Measurements from ENCODE around the gene PHAX. TPM values are rescaled to one million over a fixed set of nuclear protein-coding genes. Genes with fewer than 3 reads are reported as not detected.
"Not testable (repeated sequence)": the region's sequence is repeated elsewhere in the genome, so short reads cannot be mapped to it uniquely, and the experiment has no call there.

Gene PHAX
- total and polyA plus RNA-seq, 2 experiments from 2014 or later: 57.0 to 65.0 TPM

DNA sequence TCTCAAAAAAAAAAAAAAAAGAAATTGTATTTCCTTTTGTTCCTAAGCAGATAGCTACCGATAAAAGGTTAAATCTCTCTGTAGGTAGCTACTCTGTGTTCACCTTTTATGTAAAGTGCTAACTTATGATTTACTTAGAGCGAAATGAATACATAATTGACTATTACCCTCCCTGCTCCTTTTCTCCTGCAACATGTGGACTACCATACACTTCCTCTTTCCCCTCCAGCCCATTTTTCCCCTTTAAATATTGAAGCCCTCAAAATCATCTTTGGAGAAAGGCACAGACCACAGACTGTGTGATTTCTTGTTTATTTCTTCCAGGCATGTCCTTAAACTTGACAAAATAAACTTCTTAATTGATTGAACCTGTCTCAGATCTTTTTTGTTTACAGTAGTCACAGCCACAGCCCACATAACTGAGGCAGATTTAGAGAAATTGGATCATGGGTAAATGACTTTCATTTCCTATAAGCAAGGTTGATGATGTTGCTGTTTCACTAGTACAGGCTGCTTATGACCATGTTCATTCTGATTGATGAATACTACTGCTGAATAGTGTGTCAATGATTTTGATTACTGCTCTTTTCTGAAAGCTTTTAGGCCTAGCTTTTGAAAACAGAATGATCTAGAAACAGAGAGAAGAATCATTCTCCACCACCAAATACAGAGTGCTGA, 59.2 kb downstream of the PHAX start:
- H2AFZ ChIP-seq: no peak overlapping the region
- H3K79me2 ChIP-seq: no peaks in the 10 kb centered on the region
- no peak overlapping the region for H3K4me2 ChIP-seq
- DNase-seq (ENCODE audit: low spot score): no peak
- 96% methylated on average over 2 of the region's 2 CpGs for WGBS (ENCODE audit: low lambda C conversion rate, missing lambda C conversion rate)
- no peaks in the 10 kb centered on the region for H3K9me2 ChIP-seq (replicated peaks; ENCODE audit: insufficient read depth)
- TF ChIP-seq EZH2 (IDR thresholded peaks at IDR 0.05; ENCODE audit: borderline replicate concordance): no peak
- no peak for TF ChIP-seq EZH2phosphoT487 (IDR thresholded peaks at IDR 0.05; ENCODE audit: low read depth, severe bottlenecking, unreplicated experiment)
- no peak for TF ChIP-seq CTCF (IDR thresholded peaks at IDR 0.05; ENCODE audit: poor library complexity)
- no peaks in the 10 kb centered on the region for H3K27me3 ChIP-seq
- no peaks in the 10 kb centered on the region for H3K36me3 ChIP-seq (replicated peaks; ENCODE audit: insufficient read depth, low read depth)
- H3K4me3 ChIP-seq: no peak overlapping the region
- H3K4me1 ChIP-seq (ENCODE audit: insufficient read depth): no peaks in the 10 kb centered on the region
- H3K27ac ChIP-seq: no peak overlapping the region
- H4K20me1 ChIP-seq (ENCODE audit: insufficient read depth, poor library complexity, severe bottlenecking): no peaks in the 10 kb centered on the region
- H3K9me3 ChIP-seq (ENCODE audit: low read depth): no peaks in the 10 kb centered on the region

DNA sequence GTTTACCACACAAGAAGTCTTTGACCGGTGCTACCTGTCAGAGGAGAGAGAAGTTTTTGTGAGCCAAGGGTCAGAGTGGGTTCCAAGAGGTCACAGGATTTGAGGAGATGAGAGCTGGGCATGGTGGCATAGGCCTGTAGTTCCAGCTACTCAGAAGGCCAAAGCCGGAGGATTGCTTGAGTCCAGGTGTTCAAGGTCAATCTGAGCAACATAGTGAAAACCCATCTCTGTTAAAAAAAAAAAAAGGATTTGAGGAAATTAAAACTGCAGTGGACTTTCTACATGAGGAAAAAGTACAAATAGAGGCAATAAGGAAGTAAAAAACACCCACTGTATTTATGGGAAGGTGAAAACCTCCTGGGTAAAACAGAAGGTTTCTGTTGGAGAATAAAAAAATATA, 63.8 kb downstream of the PHAX start:
- Histone ChIP-seq H4K20me1 (ENCODE audit: insufficient read depth, poor library complexity, severe bottlenecking) (no peaks in the 10 kb centered on the region), H3K79me2 (no peaks in the 10 kb centered on the region), H3K27ac (peak overlapping the region; percentile 16), H3K36me3 (replicated peaks; ENCODE audit: insufficient read depth, low read depth) (no peaks in the 10 kb centered on the region), H3K4me3 (no peak overlapping the region), H3K9me2 (replicated peaks; ENCODE audit: insufficient read depth) (no peaks in the 10 kb centered on the region), H3K4me2 (no peak overlapping the region), H2AFZ (no peak overlapping the region), H3K4me1 (ENCODE audit: insufficient read depth) (no peaks in the 10 kb centered on the region), H3K27me3 (no peaks in the 10 kb centered on the region), H3K9me3 (ENCODE audit: low read depth) (no peaks in the 10 kb centered on the region)
- WGBS (ENCODE audit: low lambda C conversion rate, missing lambda C conversion rate): 78% methylated on average over 2 of the region's 2 CpGs
- no peak for DNase-seq (ENCODE audit: low spot score)
- no peak for TF ChIP-seq EZH2phosphoT487 (IDR thresholded peaks at IDR 0.05; ENCODE audit: low read depth, severe bottlenecking, unreplicated experiment)
- TF ChIP-seq CTCF (IDR thresholded peaks at IDR 0.05; ENCODE audit: poor library complexity): no peak
- no peak for TF ChIP-seq EZH2 (IDR thresholded peaks at IDR 0.05; ENCODE audit: borderline replicate concordance)

DNA sequence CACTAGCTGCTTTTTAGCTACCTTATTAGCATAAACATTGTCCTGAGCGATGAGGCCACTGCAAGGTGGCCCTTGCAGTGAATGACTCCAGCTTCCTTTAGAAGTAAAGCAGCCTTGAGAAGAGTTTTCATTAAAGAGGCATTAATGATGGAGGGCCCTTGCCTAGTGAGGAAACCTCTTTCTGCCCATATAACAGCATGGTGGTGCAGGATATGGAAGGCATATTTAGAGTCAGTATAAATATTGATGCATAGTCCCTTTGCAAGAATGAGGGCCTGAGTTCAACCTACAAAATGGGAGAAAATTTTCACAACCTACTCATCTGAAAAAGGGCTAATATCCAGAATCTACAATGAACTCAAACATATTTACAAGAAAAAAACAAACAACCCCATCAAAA, 69.4 kb downstream of the PHAX start:
- H3K27me3 ChIP-seq; H3K4me1 ChIP-seq (ENCODE audit: insufficient read depth); H3K9me3 ChIP-seq (ENCODE audit: low read depth); H3K36me3 ChIP-seq (replicated peaks; ENCODE audit: insufficient read depth, low read depth); H3K79me2 ChIP-seq; H3K27ac ChIP-seq; H4K20me1 ChIP-seq (ENCODE audit: insufficient read depth, poor library complexity, severe bottlenecking); H3K4me2 ChIP-seq; H2AFZ ChIP-seq; DNase-seq (ENCODE audit: low spot score); H3K9me2 ChIP-seq (replicated peaks; ENCODE audit: insufficient read depth); H3K4me3 ChIP-seq: not testable (repeated sequence)
- 96% methylated on average over 1 of the region's 1 CpG for WGBS (ENCODE audit: low lambda C conversion rate, missing lambda C conversion rate)

GRCh38 chr5:126671681-126672080, 70.9 kb downstream of the PHAX start:
- not testable (repeated sequence) for H4K20me1 ChIP-seq (ENCODE audit: insufficient read depth, poor library complexity, severe bottlenecking); DNase-seq (ENCODE audit: low spot score); H3K9me2 ChIP-seq (replicated peaks; ENCODE audit: insufficient read depth); H3K4me3 ChIP-seq; H3K27me3 ChIP-seq; H3K79me2 ChIP-seq; H3K9me3 ChIP-seq (ENCODE audit: low read depth); H3K36me3 ChIP-seq (replicated peaks; ENCODE audit: insufficient read depth, low read depth); H2AFZ ChIP-seq; H3K27ac ChIP-seq; H3K4me1 ChIP-seq (ENCODE audit: insufficient read depth); H3K4me2 ChIP-seq
- 89% methylated on average over 3 of the region's 3 CpGs for WGBS (ENCODE audit: low lambda C conversion rate, missing lambda C conversion rate)

All from hepatocyte (in vitro differentiated cells).